Nephron progenitor cell (in vitro differentiated cells): Measurements from ENCODE around the gene SATB2.

Source experiments
- DNase-seq: peaks from one replicate; pipeline ENCODE4 v3.0.0; 2021
- H3K27ac Mint-ChIP-seq: 2 replicates; pipeline ENCODE4 v1.8.0; 2021; ENCODE audit warnings: mild to moderate bottlenecking, moderate library complexity, mixed read lengths
- H3K27me3 Mint-ChIP-seq: 2 replicates; pipeline ENCODE4 v1.8.0; 2021; ENCODE audit warnings: mild to moderate bottlenecking, low read depth, mixed read lengths; ENCODE audit not compliant: poor library complexity
- H3K36me3 Mint-ChIP-seq: 2 replicates; pipeline ENCODE4 v1.8.0; 2021; ENCODE audit warnings: low read depth, mixed read lengths
- H3K4me1 Mint-ChIP-seq: 2 replicates; pipeline ENCODE4 v1.8.0; 2021; ENCODE audit warnings: mixed read lengths
- H3K4me3 Mint-ChIP-seq: 2 replicates; pipeline ENCODE4 v1.8.0; 2021; ENCODE audit warnings: mild to moderate bottlenecking, moderate library complexity, mixed read lengths
- H3K9me3 Mint-ChIP-seq: 2 replicates; pipeline ENCODE4 v1.8.0; 2021; ENCODE audit warnings: mild to moderate bottlenecking, moderate library complexity, mixed read lengths
- TF ChIP-seq, protein P1 (sequence below): fragments of 200-600 bp; sonication (generic); IDR thresholded peaks from 2 replicates; pipeline ENCODE4 v1.5.0; 2021; ENCODE audit warnings: antibody characterized with exemption

Gene SATB2

DNA sequence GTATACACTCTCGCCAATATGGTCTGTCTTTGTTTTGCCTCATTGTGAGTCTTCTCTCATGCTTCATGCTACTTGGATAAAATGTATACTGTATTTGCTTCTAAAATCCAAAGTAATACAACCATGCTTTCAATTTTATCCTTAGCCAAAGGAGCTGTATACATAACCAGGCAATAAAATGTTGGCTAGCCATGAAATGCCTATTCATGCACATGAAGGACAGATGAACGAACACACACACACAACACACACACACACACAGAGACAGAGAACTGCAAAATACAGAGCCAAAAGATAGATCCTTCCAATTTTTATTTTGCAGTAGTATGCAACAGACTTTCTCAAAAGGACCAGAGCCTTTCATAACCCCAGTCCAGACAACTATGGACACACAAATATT, 113.7 kb downstream of the SATB2 start:
- Mint-ChIP-seq H3K27ac (no peak overlapping the region), H3K4me3 (no peak overlapping the region), H3K4me1 (peaks cover 5% of the 10 kb centered on the region), H3K9me3 (no peaks in the 10 kb centered on the region), H3K27me3 (no peaks in the 10 kb centered on the region), H3K36me3 (peaks cover 38% of the 10 kb centered on the region)
- DNase-seq: no peak
- TF ChIP-seq, protein P1, sequence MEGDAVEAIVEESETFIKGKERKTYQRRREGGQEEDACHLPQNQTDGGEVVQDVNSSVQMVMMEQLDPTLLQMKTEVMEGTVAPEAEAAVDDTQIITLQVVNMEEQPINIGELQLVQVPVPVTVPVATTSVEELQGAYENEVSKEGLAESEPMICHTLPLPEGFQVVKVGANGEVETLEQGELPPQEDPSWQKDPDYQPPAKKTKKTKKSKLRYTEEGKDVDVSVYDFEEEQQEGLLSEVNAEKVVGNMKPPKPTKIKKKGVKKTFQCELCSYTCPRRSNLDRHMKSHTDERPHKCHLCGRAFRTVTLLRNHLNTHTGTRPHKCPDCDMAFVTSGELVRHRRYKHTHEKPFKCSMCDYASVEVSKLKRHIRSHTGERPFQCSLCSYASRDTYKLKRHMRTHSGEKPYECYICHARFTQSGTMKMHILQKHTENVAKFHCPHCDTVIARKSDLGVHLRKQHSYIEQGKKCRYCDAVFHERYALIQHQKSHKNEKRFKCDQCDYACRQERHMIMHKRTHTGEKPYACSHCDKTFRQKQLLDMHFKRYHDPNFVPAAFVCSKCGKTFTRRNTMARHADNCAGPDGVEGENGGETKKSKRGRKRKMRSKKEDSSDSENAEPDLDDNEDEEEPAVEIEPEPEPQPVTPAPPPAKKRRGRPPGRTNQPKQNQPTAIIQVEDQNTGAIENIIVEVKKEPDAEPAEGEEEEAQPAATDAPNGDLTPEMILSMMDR: no peak

DNA sequence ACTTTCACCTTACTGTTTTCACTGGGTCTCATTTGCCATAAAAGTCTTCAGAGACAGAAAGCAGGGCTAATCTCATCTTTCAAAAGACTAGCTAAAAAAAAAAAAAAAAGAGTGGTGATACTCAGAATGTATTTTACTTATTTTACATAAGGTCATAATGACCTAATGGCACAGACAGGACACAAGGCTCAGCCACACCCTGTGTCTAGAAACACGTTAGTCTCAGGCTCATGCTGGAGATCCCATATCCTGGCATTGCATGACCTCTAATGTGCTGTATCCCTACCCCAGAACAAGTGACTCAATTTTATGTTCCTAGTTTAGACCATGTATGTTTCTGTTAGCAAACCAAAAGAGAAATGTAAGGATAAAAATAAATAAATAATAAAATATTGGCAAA, 115.4 kb downstream of the SATB2 start:
- no peak overlapping the region for H3K4me3 Mint-ChIP-seq
- H3K27ac Mint-ChIP-seq: no peak overlapping the region
- H3K4me1 Mint-ChIP-seq: peaks cover 5% of the 10 kb centered on the region
- no peak for DNase-seq
- no peaks in the 10 kb centered on the region for H3K9me3 Mint-ChIP-seq
- H3K36me3 Mint-ChIP-seq: peaks cover 23% of the 10 kb centered on the region
- TF ChIP-seq, protein P1: no peak
- no peaks in the 10 kb centered on the region for H3K27me3 Mint-ChIP-seq

DNA sequence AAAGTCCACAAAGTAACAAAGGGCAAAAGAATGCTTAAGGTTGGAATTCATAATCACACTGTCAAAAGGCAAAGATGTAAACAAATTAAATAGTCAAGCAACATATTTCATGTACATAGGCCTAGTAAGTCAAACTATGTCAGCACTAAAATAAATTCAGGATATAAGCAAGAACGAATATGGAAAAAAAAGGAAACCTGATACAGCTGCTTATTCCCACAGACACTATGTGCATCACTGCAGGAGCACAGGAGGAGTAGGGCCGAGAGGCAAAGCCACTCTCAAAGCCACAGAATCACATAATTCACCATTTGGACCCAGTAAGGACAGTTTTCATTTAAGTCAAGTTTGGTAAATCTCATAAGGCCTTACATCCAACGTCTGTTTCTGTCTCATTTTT, 116.6 kb downstream of the SATB2 start:
- H3K4me3 Mint-ChIP-seq: no peak overlapping the region
- no peaks in the 10 kb centered on the region for H3K9me3 Mint-ChIP-seq
- TF ChIP-seq, protein P1: no peak
- DNase-seq: no peak
- peaks cover 5% of the 10 kb centered on the region for H3K4me1 Mint-ChIP-seq
- peaks cover 13% of the 10 kb centered on the region for H3K36me3 Mint-ChIP-seq
- H3K27me3 Mint-ChIP-seq: no peaks in the 10 kb centered on the region
- H3K27ac Mint-ChIP-seq: no peak overlapping the region

- Mint-ChIP-seq H3K9me3 (no peaks in the 10 kb centered on the region), H3K36me3 (peaks cover 6% of the 10 kb centered on the region), H3K27me3 (no peaks in the 10 kb centered on the region), H3K27ac (no peak overlapping the region), H3K4me3 (no peak overlapping the region), H3K4me1 (peaks cover 5% of the 10 kb centered on the region)
- TF ChIP-seq, protein P1: no peak
- no peak for DNase-seq
These were observed 117.7 kb downstream of the SATB2 start for GRCh38 chr2:199339891-199340605.

- Mint-ChIP-seq H3K36me3 (no peaks in the 10 kb centered on the region), H3K27ac (no peak overlapping the region), H3K27me3 (no peaks in the 10 kb centered on the region), H3K9me3 (no peaks in the 10 kb centered on the region), H3K4me3 (no peak overlapping the region), H3K4me1 (peaks cover under 1% of the 10 kb centered on the region)
- no peak for DNase-seq
- TF ChIP-seq, protein P1: no peak
These were observed 121.2 kb downstream of the SATB2 start for GRCh38 chr2:199336546-199336945.

GRCh38 chr2:199335502-199335901, 122.2 kb downstream of the SATB2 start:
- DNase-seq: no peak
- no peak overlapping the region for H3K27ac Mint-ChIP-seq
- TF ChIP-seq, protein P1: no peak
- no peaks in the 10 kb centered on the region for H3K4me1 Mint-ChIP-seq
- H3K36me3 Mint-ChIP-seq: no peaks in the 10 kb centered on the region
- no peaks in the 10 kb centered on the region for H3K27me3 Mint-ChIP-seq
- H3K9me3 Mint-ChIP-seq: no peaks in the 10 kb centered on the region
- no peak overlapping the region for H3K4me3 Mint-ChIP-seq
